ENCODE measurements around the gene PNPLA7.

GRCh38 chr9:137534256-137535119, 15.7 kb downstream of the PNPLA7 start:
- TF ChIP-seq, protein P1, sequence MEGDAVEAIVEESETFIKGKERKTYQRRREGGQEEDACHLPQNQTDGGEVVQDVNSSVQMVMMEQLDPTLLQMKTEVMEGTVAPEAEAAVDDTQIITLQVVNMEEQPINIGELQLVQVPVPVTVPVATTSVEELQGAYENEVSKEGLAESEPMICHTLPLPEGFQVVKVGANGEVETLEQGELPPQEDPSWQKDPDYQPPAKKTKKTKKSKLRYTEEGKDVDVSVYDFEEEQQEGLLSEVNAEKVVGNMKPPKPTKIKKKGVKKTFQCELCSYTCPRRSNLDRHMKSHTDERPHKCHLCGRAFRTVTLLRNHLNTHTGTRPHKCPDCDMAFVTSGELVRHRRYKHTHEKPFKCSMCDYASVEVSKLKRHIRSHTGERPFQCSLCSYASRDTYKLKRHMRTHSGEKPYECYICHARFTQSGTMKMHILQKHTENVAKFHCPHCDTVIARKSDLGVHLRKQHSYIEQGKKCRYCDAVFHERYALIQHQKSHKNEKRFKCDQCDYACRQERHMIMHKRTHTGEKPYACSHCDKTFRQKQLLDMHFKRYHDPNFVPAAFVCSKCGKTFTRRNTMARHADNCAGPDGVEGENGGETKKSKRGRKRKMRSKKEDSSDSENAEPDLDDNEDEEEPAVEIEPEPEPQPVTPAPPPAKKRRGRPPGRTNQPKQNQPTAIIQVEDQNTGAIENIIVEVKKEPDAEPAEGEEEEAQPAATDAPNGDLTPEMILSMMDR (IDR thresholded peaks at IDR 0.05), result peak; percentile 49 to 70 (median 62)
- TF ChIP-seq POLR2A (IDR thresholded peaks at IDR 0.05), result no peak
